HCT116 (cell line): ENCODE measurements around the gene HMSD. TPM values are rescaled to one million over a fixed set of nuclear protein-coding genes. Genes with fewer than 3 reads are reported as not detected.

ENCODE experiments used
- ATAC-seq: fragments of 200-7000 bp; cut with Tn5 transposase; 2 replicates; pipeline ENCODE4 v1.9.1; 2020; ENCODE audit warnings: mild to moderate bottlenecking, moderate library complexity
- BruUV-seq: library from RNA; stranded (reverse); fragments of 400-500 nt; replicated peaks from 2 replicates; lab custom pipeline; 2021; lab: Mats Ljungman, UMichigan
- CTCF ChIA-PET: fragments of 300-600 bp; sonication (Branson Sonifier 250); formaldehyde crosslinking; loops from one replicate; lab custom pipeline; 2021; ENCODE audit warnings: antibody characterized with exemption; lab: Charles Lee
- POLR2A ChIA-PET: fragments of 300-600, 350-600 bp; sonication (Branson Sonifier 250); formaldehyde crosslinking; loops from one replicate; lab custom pipeline; 2021; ENCODE audit warnings: antibody characterized with exemption; lab: Charles Lee
- RAD21 ChIA-PET, 2 experiments: fragments of 300-600 bp; sonication (Branson Sonifier 250); formaldehyde crosslinking; loops; one replicate each; lab custom pipeline; 2023; ENCODE audit warnings: low total read pairs in 2 of 2; ENCODE audit not compliant: uncharacterized antibody in 2 of 2, unreplicated experiment in 2 of 2, low non-redundant PET in 1 of 2; lab: Charles Lee
- DNase-seq: peaks from one replicate; pipeline ENCODE4 v3.0.0-alpha.2; 2010; ENCODE audit warnings: low read depth, low spot score
- H2AFZ ChIP-seq: fragments of 200-600 bp; shearing (Covaris generic), sonication (generic); 2 replicates; pipeline ENCODE4 v1.6.1; 2017; ENCODE audit warnings: low read depth, mixed run types, mixed read lengths, antibody characterized with exemption, low read length; ENCODE audit not compliant: poor library complexity, severe bottlenecking
- H3K27ac ChIP-seq: 2 replicates; pipeline ENCODE4 v1.5.1; 2012; ENCODE audit warnings: low read depth, low read length
- H3K27me3 ChIP-seq: fragments of 200-600 bp; sonication (generic); 2 replicates; pipeline ENCODE4 v1.6.1; 2016; ENCODE audit warnings: mixed run types, low read length, mixed read lengths; ENCODE audit not compliant: insufficient read depth
- H3K36me3 ChIP-seq, 2 experiments: fragments of 200-500 bp in 1 of 2; fragments of 200-600 bp in 1 of 2; sonication (Bioruptor generic) in 1 of 2; sonication (generic) in 1 of 2; 2 replicates each; pipeline versions ENCODE4 v1.5.1 to v1.6.1; 2014 to 2016; ENCODE audit warnings: low read length in 2 of 2, inconsistent platforms in 1 of 2, mixed read lengths in 1 of 2, mixed run types in 1 of 2; ENCODE audit not compliant: insufficient read depth in 2 of 2, control insufficient read depth in 1 of 2
- H3K4me1 ChIP-seq, 2 experiments: fragments of 200-600 bp in 1 of 2; sonication (generic) in 1 of 2; 2 replicates each; pipeline versions ENCODE4 v1.5.1 to v1.6.1; 2012 to 2017; ENCODE audit warnings: low read length in 2 of 2, inconsistent platforms in 1 of 2, mild to moderate bottlenecking in 1 of 2, mixed read lengths in 1 of 2, mixed run types in 1 of 2, moderate library complexity in 1 of 2; ENCODE audit not compliant: insufficient read depth in 2 of 2, control insufficient read depth in 1 of 2
- H3K4me2 ChIP-seq: fragments of 200-600 bp; sonication (generic); 2 replicates; pipeline ENCODE4 v1.6.1; 2017; ENCODE audit warnings: mixed run types, low read length, mixed read lengths
- H3K4me3 ChIP-seq, 2 experiments: fragments of 200-600 bp in 1 of 2; sonication (generic) in 1 of 2; replicated peaks in 1 of 2; 2 replicates each; pipeline ENCODE4 v1.5.1; 2011 to 2016; ENCODE audit warnings: low read length in 2 of 2, control low read depth in 1 of 2, low read depth in 1 of 2, mild to moderate bottlenecking in 1 of 2, mixed read lengths in 1 of 2, mixed run types in 1 of 2
- H3K79me2 ChIP-seq: fragments of 200-600 bp; sonication (generic); 2 replicates; pipeline ENCODE4 v1.6.1; 2017; ENCODE audit warnings: mild to moderate bottlenecking, mixed run types, low read length, moderate library complexity, mixed read lengths; ENCODE audit not compliant: insufficient read depth
- H3K9ac ChIP-seq: fragments of 200-600 bp; sonication (generic); 2 replicates; pipeline ENCODE4 v1.6.1; 2016; ENCODE audit warnings: low read length, mixed read lengths
- H3K9me2 ChIP-seq: fragments of 200-600 bp; sonication (generic), shearing (Covaris generic); 2 replicates; pipeline ENCODE4 v1.6.1; 2017; ENCODE audit warnings: mixed run types, mild to moderate bottlenecking, moderate library complexity; ENCODE audit not compliant: insufficient read depth
- H3K9me3 ChIP-seq, 2 experiments: fragments of 200-500 bp in 1 of 2; fragments of 200-600 bp in 1 of 2; sonication (Bioruptor generic) in 1 of 2; sonication (generic) in 1 of 2; 2 replicates each; pipeline ENCODE4 v1.6.1; 2014 to 2017; ENCODE audit warnings: low read length in 2 of 2, mixed read lengths in 2 of 2, inconsistent platforms in 1 of 2, low read depth in 1 of 2, mild to moderate bottlenecking in 1 of 2, mixed run types in 1 of 2, moderate library complexity in 1 of 2; ENCODE audit not compliant: control insufficient read depth in 1 of 2, insufficient read depth in 1 of 2
- H4K20me1 ChIP-seq: fragments of 200-600 bp; sonication (generic), shearing (Covaris generic); 2 replicates; pipeline ENCODE4 v1.6.1; 2017; ENCODE audit warnings: mixed run types, mild to moderate bottlenecking, moderate library complexity; ENCODE audit not compliant: insufficient read depth
- ATF3 ChIP-seq: IDR thresholded peaks from 2 replicates; pipeline ENCODE4 v1.6.1; 2012
- CBX3 ChIP-seq: IDR thresholded peaks from 2 replicates; pipeline ENCODE4 v1.6.1; 2012; ENCODE audit warnings: low read depth
- CEBPB ChIP-seq: IDR thresholded peaks from 2 replicates; pipeline ENCODE4 v1.6.1; 2012; ENCODE audit warnings: low read depth
- CTCF ChIP-seq, 3 experiments: fragments of 200-600 bp in 1 of 3; sonication (generic) in 1 of 3; IDR thresholded peaks in 2 of 3; conservative IDR thresholded peaks in 1 of 3; 2 replicates each; pipeline ENCODE4 v1.5.1; 2012 to 2017; ENCODE audit warnings: low read depth in 2 of 3, low read length in 2 of 3, antibody characterized with exemption in 1 of 3, borderline replicate concordance in 1 of 3, control low read depth in 1 of 3, mild to moderate bottlenecking in 1 of 3, mixed read lengths in 1 of 3, mixed run types in 1 of 3, moderate library complexity in 1 of 3; ENCODE audit not compliant: insufficient read depth in 1 of 3
- EGR1 ChIP-seq: IDR thresholded peaks from 2 replicates; pipeline ENCODE4 v1.6.1; 2012; ENCODE audit warnings: low read depth
- ELF1 ChIP-seq: IDR thresholded peaks from 2 replicates; pipeline ENCODE4 v1.6.1; 2012; ENCODE audit warnings: low read depth, borderline replicate concordance
- EZH2 ChIP-seq: fragments of 200-600 bp; sonication (generic); IDR thresholded peaks from 2 replicates; pipeline ENCODE4 v1.6.1; 2017; ENCODE audit warnings: antibody characterized with exemption, mixed run types
- EZH2phosphoT487 ChIP-seq: fragments of 200-600 bp; IDR thresholded peaks from 2 replicates; pipeline ENCODE4 v1.6.1; 2018; ENCODE audit warnings: antibody characterized with exemption, borderline replicate concordance
- FOSL1 ChIP-seq: IDR thresholded peaks from 2 replicates; pipeline ENCODE4 v1.6.1; 2012; ENCODE audit warnings: low read depth
- POLR2A ChIP-seq: IDR thresholded peaks from 2 replicates; pipeline ENCODE4 v1.7.0; 2011; ENCODE audit warnings: borderline replicate concordance; ENCODE audit not compliant: insufficient read depth, insufficient read length; ENCODE audit errors: extremely low read depth
- POLR2AphosphoS5 ChIP-seq: IDR thresholded peaks from 2 replicates; pipeline ENCODE4 v1.6.1; 2011; ENCODE audit warnings: mild to moderate bottlenecking, low read depth, low read length, moderate library complexity
- RAD21 ChIP-seq: IDR thresholded peaks from 2 replicates; pipeline ENCODE4 v1.6.1; 2012; ENCODE audit warnings: low read depth, mild to moderate bottlenecking
- SIN3A ChIP-seq: IDR thresholded peaks from 2 replicates; pipeline ENCODE4 v1.6.1; 2012; ENCODE audit warnings: low read depth
- SP1 ChIP-seq: IDR thresholded peaks from 2 replicates; pipeline ENCODE4 v1.6.1; 2012; ENCODE audit warnings: low read depth
- YY1 ChIP-seq: IDR thresholded peaks from 2 replicates; pipeline ENCODE4 v1.6.1; 2011; ENCODE audit warnings: low read length, low read depth, moderate library complexity, mild to moderate bottlenecking; ENCODE audit not compliant: insufficient replicate concordance; ENCODE audit errors: extremely low read depth
- ZBTB33 ChIP-seq: IDR thresholded peaks from 2 replicates; pipeline ENCODE4 v1.6.1; 2011; ENCODE audit warnings: mild to moderate bottlenecking, low read length, moderate library complexity; ENCODE audit not compliant: insufficient replicate concordance; ENCODE audit errors: extremely low read depth
- ZFX ChIP-seq: fragments of 450-650 bp; IDR thresholded peaks from 2 replicates; pipeline ENCODE4 v1.6.1; 2017
- intact Hi-C: fragments of 100-400 bp; cut with micrococcal nuclease; formaldehyde crosslinking; loops from 2 replicates; pipeline ENCODE4 v1.10.0; 2022
- total RNA-seq: library from RNA; stranded (reverse); gene quantifications from one replicate; pipeline ENCODE4 v1.2.1, GENCODE V29; 2021; ENCODE audit not compliant: unreplicated experiment

The HMSD gene
- total RNA-seq, 1 experiment from 2014 or later: 5.3 TPM

GRCh38 chr18:63903851-63904570 lies 45.1 kb upstream of the HMSD start:
- no peak overlapping the region for H3K4me3 ChIP-seq
- ChIA-PET POLR2A (no interaction called here), RAD21 (no interaction called here)
- no peaks in the 10 kb centered on the region for H3K36me3 ChIP-seq
- no peaks in the 10 kb centered on the region for H4K20me1 ChIP-seq
- ATAC-seq: no peak
- no peaks in the 10 kb centered on the region for H3K79me2 ChIP-seq
- H3K9me3 ChIP-seq: no peaks in the 10 kb centered on the region
- no peak overlapping the region for H3K4me2 ChIP-seq
- no peak overlapping the region for H3K27ac ChIP-seq
- DNase-seq: no peak
- TF ChIP-seq EGR1 (no peak), EZH2 (no peak), SIN3A (no peak), FOSL1 (no peak), ATF3 (no peak), CTCF (IDR thresholded peaks at IDR 0.05 in 2 of 3, conservative IDR thresholded peaks at IDR 0.05 in 1 of 3; ENCODE audit: borderline replicate concordance in 1 of 3, insufficient read depth in 1 of 3, low read depth in 2 of 3, low read length in 2 of 3) (no peak), CEBPB (no peak), ZBTB33 (no peak), EZH2phosphoT487 (no peak), ZFX (no peak), RAD21 (no peak), POLR2AphosphoS5 (no peak), POLR2A (no peak), CBX3 (no peak), YY1 (no peak), ELF1 (no peak), SP1 (no peak)
- TF ChIP-seq, all 23 proteins: peak for 0
- Histone ChIP-seq H3K4me1 (no peaks in the 10 kb centered on the region), H2AFZ (no peak overlapping the region), H3K9ac (no peak overlapping the region), H3K9me2 (no peaks in the 10 kb centered on the region), H3K27me3 (no peaks in the 10 kb centered on the region)
- CTCF ChIA-PET: no interaction called here
- BruUV-seq: no TSS peak
- intact Hi-C loops: no loop called here
